Subcutaneous adipose tissue (tissue), 4 donors: ENCODE measurements around the gene PPAN. TPM values are rescaled to one million over a fixed set of nuclear protein-coding genes. Genes with fewer than 3 reads are reported as not detected.

Experiments
- CTCF ChIP-seq: fragments of 450-650 bp; IDR thresholded peaks from one replicate; pipeline ENCODE4 v1.5.1; 2016; ENCODE audit warnings: low read depth, mild to moderate bottlenecking, control low read depth, antibody characterized with exemption, moderate library complexity
- total RNA-seq, 4 donors: library from RNA; depleted of rRNA; stranded (reverse); fragments of >200 nt; gene quantifications; one replicate each; pipeline ENCODE4 v1.1.0, GENCODE V29; 2016

Gene PPAN
- total RNA-seq, 4 donors from 2014 or later, result 14.2 to 31.8 (median 15.0) TPM

DNA sequence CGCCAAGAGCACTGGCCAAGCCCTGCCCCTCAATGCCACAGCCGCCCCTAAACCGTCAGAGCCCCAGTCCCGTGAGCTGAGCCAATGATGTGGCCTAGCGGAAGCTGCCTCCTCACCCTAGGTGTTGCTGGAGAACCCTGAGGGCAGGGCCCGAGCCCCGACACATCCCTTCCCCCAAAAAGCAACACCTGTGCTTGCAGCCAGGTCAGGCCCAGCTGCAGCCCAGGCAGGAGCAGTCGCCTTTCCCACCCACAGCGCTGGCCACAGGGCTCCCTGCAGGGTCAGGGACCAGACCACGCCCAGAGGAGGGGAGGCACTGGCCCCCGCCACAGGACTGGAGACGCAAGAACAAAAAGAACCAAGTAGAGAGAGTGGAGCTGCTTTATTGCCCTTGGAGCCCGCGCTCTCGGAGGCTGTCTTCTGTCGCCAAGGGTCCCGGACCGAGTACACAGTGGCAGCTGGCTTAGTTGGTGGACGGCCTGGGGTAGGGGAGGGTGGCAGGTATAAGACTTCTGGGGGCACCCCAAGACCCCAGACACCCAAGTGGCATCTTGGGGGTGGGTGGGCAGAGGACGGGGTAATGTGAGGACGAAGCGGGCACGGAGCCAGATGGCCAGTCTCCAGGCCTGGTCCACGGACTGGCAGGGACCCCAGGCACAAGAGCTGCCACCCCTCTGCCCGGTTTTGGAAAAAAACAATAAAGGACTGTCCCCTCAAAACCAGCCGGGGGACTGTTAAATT, 8.7 kb downstream of the PPAN start:
- no peak for TF ChIP-seq CTCF

GRCh38 chr19:10115392-10116084, 9.4 kb downstream of the PPAN start:
- no peak for TF ChIP-seq CTCF

DNA sequence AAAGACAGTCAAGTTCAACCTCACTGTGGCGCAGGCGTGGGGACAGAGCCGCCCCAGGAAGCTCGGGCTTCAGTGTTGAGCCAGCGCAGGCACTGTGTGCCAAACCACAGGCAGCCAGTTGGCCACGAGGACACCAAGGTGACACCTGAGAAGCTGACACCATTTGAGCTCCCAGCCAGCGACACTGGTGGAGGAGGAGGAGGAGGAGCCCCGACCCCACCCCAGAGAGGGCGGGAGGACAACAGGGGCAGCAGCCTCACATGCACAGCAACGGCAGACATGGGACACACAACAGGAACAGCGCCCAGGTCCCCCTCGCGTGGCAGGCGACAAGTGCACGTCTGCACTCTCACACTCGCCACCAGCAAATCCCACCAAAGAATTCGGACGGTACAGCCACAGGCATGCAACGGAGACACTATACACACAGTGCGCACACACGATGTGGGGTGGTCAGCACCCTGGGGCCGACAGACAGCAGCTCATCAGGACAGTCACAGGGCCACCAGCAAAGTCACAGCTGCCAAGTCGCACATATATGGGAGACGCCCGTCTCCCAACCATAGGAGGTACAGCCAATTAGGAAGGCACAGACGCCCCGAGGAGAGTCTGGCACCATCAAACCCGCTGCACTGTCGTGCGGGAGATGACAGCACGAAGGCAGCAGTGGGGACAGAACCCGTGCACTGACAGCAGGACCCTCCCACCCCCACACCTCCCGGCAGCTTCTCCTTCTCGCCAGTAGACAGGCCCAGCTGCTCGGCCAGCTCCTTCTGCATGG, 10.1 kb downstream of the PPAN start:
- no peak for TF ChIP-seq CTCF

- TF ChIP-seq CTCF, result no peak
Observed at GRCh38 chr19:10116866-10117616, 10.9 kb downstream of the PPAN start.

DNA sequence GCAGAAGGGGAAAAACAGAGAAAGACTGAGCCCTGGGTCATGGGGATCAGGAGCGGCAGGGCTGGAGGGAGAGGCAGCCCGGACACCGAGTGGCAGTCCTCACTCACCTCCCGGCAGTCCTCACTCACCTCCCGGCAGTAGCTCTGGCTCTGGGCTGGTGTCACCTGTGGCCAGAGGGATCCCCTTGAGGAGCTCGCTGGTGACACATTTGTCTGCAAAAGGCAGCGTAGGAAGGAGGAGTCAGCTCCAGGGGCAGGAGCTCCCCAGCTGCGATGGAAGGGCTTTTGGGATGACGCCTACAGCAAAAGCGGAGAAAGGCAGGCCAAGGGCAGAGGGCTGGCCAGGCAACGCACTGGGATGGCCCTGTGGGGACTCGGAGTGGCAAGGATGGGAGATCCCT, 12.8 kb downstream of the PPAN start:
- TF ChIP-seq CTCF, result no peak

DNA sequence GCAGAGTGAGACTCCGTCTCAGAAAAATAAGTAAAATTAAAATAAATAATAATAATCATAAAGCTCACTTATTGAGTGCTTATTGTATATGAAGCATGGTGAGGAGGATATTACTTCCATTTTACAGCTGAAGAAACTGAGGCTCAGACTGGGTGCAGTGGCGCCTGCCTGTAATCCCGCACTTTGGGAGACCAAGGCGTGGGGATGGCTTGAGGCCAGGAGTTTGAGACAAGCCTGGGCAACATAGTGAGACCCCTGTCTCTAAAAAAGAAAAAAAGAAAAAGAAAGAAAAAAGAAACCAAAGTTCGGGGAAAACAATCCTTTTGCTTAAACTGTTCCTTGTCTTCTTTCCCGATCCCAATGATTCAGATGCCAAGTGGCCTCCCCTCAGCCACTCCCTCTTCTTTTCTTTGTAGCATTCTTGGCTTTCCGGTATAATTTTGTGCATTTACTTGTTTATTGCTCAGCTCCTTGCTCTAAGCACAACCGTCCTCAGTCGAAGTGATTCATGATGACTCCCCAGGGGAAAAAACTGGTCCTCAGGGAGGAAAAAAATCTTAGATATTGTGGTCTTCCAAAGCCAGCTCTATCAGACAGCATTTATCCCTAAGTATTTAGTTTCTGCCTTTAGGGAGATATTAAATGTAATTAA, 14.5 kb downstream of the PPAN start:
- TF ChIP-seq CTCF, result no peak
